WTC11 (cell line): ENCODE measurements around the gene KLHL25. TPM values are rescaled to one million over a fixed set of nuclear protein-coding genes. Genes with fewer than 3 reads are reported as not detected.

Experiments
- ATAC-seq: fragments of 200-7000 bp; cut with Tn5 transposase; 2 replicates; pipeline ENCODE4 v1.10.0; 2021; ENCODE audit warnings: mild to moderate bottlenecking, moderate library complexity
- CTCF ChIA-PET: fragments of 300-600 bp; sonication (Branson Sonifier 250); formaldehyde crosslinking; loops from one replicate; lab custom pipeline; 2021; ENCODE audit warnings: antibody characterized with exemption; lab: Charles Lee
- POLR2A ChIA-PET: fragments of 350-600 bp; sonication (Branson Sonifier 250); formaldehyde crosslinking; loops from one replicate; lab custom pipeline; 2021; ENCODE audit warnings: antibody characterized with exemption; lab: Charles Lee
- DNase-seq: peaks from one replicate; pipeline ENCODE4 v3.0.0; 2021; ENCODE audit warnings: low spot score
- H3K27ac Mint-ChIP-seq: 2 replicates; pipeline ENCODE4 v1.8.0; 2021; ENCODE audit warnings: mixed read lengths
- H3K27me3 Mint-ChIP-seq: 2 replicates; pipeline ENCODE4 v1.8.0; 2021; ENCODE audit warnings: low read depth, mild to moderate bottlenecking, moderate library complexity, mixed read lengths
- H3K36me3 Mint-ChIP-seq: 2 replicates; pipeline ENCODE4 v1.8.0; 2021; ENCODE audit warnings: mixed read lengths
- H3K4me1 Mint-ChIP-seq: 2 replicates; pipeline ENCODE4 v1.8.0; 2022; ENCODE audit warnings: mixed read lengths
- H3K4me3 Mint-ChIP-seq: 2 replicates; pipeline ENCODE4 v1.8.0; 2021; ENCODE audit warnings: mild to moderate bottlenecking, moderate library complexity, mixed read lengths
- H3K9me3 Mint-ChIP-seq: 2 replicates; pipeline ENCODE4 v1.8.0; 2021; ENCODE audit warnings: mixed read lengths
- CREM ChIP-seq: sonication (generic); formaldehyde crosslinking; IDR thresholded peaks from 2 replicates; pipeline ENCODE4 v1.8.1; 2022; ENCODE audit warnings: mild to moderate bottlenecking, missing genetic modification reagents, moderate library complexity
- ETV6 ChIP-seq: sonication (generic); formaldehyde crosslinking; IDR thresholded peaks from 2 replicates; pipeline ENCODE4 v1.8.1; 2022; ENCODE audit warnings: mild to moderate bottlenecking, missing genetic modification reagents
- FOXK1 ChIP-seq: sonication (generic); formaldehyde crosslinking; IDR thresholded peaks from 2 replicates; pipeline ENCODE4 v1.8.0; 2022; ENCODE audit warnings: mild to moderate bottlenecking, moderate library complexity, missing genetic modification reagents
- IRF1 ChIP-seq: sonication (generic); formaldehyde crosslinking; IDR thresholded peaks from 2 replicates; pipeline ENCODE4 v1.8.0; 2023; ENCODE audit warnings: missing genetic modification reagents
- JAZF1 ChIP-seq: fragments of 250-450 bp; sonication (Bioruptor Pico); IDR thresholded peaks from 2 replicates; pipeline ENCODE4 v1.9.0; 2021; ENCODE audit warnings: moderate library complexity, mild to moderate bottlenecking, inconsistent platforms
- NFATC4 ChIP-seq: fragments of 250-450 bp; sonication (Bioruptor Pico); IDR thresholded peaks from 2 replicates; pipeline ENCODE4 v1.9.0; 2021; ENCODE audit warnings: mild to moderate bottlenecking
- OVOL2 ChIP-seq: fragments of 250-450 bp; sonication (Bioruptor Pico); IDR thresholded peaks from 2 replicates; pipeline ENCODE4 v1.9.0; 2021; ENCODE audit warnings: mild to moderate bottlenecking, borderline replicate concordance
- PREB ChIP-seq: sonication (generic); formaldehyde crosslinking; IDR thresholded peaks from 2 replicates; pipeline ENCODE4 v1.8.1; 2022; ENCODE audit warnings: mild to moderate bottlenecking, missing genetic modification reagents, moderate library complexity, borderline replicate concordance
- RELA ChIP-seq: sonication (generic); formaldehyde crosslinking; IDR thresholded peaks from 2 replicates; pipeline ENCODE4 v1.8.1; 2022; ENCODE audit warnings: missing genetic modification reagents, mild to moderate bottlenecking, borderline replicate concordance
- SMAD4 ChIP-seq: sonication (generic); formaldehyde crosslinking; IDR thresholded peaks from 2 replicates; pipeline ENCODE4 v1.8.0; 2022; ENCODE audit warnings: mild to moderate bottlenecking, missing genetic modification reagents
- TCF7 ChIP-seq: sonication (generic); formaldehyde crosslinking; IDR thresholded peaks from 2 replicates; pipeline ENCODE4 v1.8.0; 2022; ENCODE audit warnings: mild to moderate bottlenecking, low read depth, missing genetic modification reagents, moderate library complexity
- TEAD1 ChIP-seq: sonication (generic); formaldehyde crosslinking; IDR thresholded peaks from 2 replicates; pipeline ENCODE4 v1.8.0; 2022; ENCODE audit warnings: mild to moderate bottlenecking, missing genetic modification reagents
- ZBTB21 ChIP-seq: sonication (generic); formaldehyde crosslinking; IDR thresholded peaks from 2 replicates; pipeline ENCODE4 v1.8.1; 2023; ENCODE audit warnings: mild to moderate bottlenecking, missing genetic modification reagents, borderline replicate concordance
- ZNF121 ChIP-seq: sonication (generic); formaldehyde crosslinking; IDR thresholded peaks from 2 replicates; pipeline ENCODE4 v1.8.0; 2023; ENCODE audit warnings: missing genetic modification reagents
- ZNF396 ChIP-seq: fragments of 250-450 bp; sonication (Bioruptor Pico); IDR thresholded peaks from 2 replicates; pipeline ENCODE4 v1.8.0; 2021; ENCODE audit warnings: mild to moderate bottlenecking, moderate library complexity, borderline replicate concordance
- ZSCAN18 ChIP-seq: fragments of 250-450 bp; sonication (Bioruptor Pico); IDR thresholded peaks from 2 replicates; pipeline ENCODE4 v2.1.2; 2022; ENCODE audit warnings: mild to moderate bottlenecking, moderate library complexity
- total RNA-seq: library from RNA; stranded (reverse); gene quantifications from 3 replicates; pipeline ENCODE4 v1.2.3, GENCODE V29; 2021
- TF ChIP-seq, protein P1 (sequence below): sonication (generic); formaldehyde crosslinking; IDR thresholded peaks from 2 replicates; pipeline ENCODE4 v1.8.0; 2022; ENCODE audit warnings: mild to moderate bottlenecking, missing genetic modification reagents
- TF ChIP-seq, protein P2 (sequence below): sonication (generic); formaldehyde crosslinking; IDR thresholded peaks from 2 replicates; pipeline ENCODE4 v1.8.0; 2023; ENCODE audit warnings: mild to moderate bottlenecking, missing genetic modification reagents
- TF ChIP-seq, protein P3 (sequence below): fragments of 250-450 bp; sonication (Bioruptor Pico); IDR thresholded peaks from 2 replicates; pipeline ENCODE4 v1.8.0; 2021; ENCODE audit warnings: mild to moderate bottlenecking
- TF ChIP-seq, protein P4 (sequence below): sonication (generic); formaldehyde crosslinking; IDR thresholded peaks from 2 replicates; pipeline ENCODE4 v1.8.1; 2022; ENCODE audit warnings: low read depth, missing genetic modification reagents, borderline replicate concordance
- TF ChIP-seq, protein P5 (sequence below): fragments of 250-450 bp; sonication (Bioruptor Pico); IDR thresholded peaks from 2 replicates; pipeline ENCODE4 v1.9.0; 2021; ENCODE audit warnings: mild to moderate bottlenecking

KLHL25 gene
- total RNA-seq, 1 experiment from 2014 or later: 14.1 TPM

DNA sequence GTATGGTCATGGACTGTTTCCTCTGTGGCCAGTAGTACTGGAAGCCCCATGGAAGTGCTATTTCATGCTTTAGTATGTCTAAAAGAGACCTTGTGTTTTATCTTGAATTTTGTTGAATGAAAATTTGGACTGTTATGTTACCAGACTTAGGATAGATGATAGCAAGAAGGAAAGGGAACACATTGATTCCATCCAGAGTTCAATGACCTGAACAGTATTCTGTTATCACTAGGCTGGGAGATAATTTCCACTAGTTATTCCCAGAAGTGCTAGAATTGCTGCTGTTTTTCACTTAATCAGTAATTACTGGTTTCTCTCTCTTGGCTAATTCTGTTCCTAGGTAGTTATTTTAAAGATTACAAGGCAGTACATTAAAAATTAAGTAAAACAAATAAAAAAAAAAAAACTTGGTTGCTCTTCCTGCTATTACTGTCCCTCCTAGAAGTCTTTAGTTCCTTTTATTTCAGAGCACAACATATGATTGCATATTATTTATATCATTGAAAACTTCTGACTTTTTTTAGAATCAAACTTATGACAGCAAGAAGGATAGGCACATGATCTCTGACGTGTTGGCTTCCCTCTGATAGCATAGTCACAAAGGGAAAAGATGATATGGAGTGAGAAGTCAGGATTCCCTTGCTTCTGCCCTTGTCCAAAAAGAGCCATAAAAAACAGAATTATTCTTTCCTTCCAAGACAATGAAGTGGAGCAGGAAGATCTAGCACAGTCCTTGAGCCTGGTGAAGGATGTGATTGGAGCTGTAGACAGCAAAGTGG lies 72.2 kb downstream of the KLHL25 start:
- ATAC-seq: no peak
- H3K4me3 Mint-ChIP-seq: no peak overlapping the region
- TF ChIP-seq ZBTB21 (CRISPR knock-in tag) (no peak), FOXK1 (no peak), TCF7 (CRISPR knock-in tag) (no peak), JAZF1 (CRISPR knock-in tag) (no peak), OVOL2 (CRISPR knock-in tag) (no peak), CREM (no peak), ZNF121 (CRISPR knock-in tag) (no peak), RELA (no peak), ZSCAN18 (CRISPR knock-in tag) (no peak), NFATC4 (CRISPR knock-in tag) (no peak), ZNF396 (no peak), TEAD1 (CRISPR knock-in tag) (no peak), IRF1 (CRISPR knock-in tag) (no peak), ETV6 (CRISPR knock-in tag) (no peak)
- TF ChIP-seq, protein P1, sequence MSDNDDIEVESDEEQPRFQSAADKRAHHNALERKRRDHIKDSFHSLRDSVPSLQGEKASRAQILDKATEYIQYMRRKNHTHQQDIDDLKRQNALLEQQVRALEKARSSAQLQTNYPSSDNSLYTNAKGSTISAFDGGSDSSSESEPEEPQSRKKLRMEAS (CRISPR knock-in tag): no peak
- TF ChIP-seq, protein P2, sequence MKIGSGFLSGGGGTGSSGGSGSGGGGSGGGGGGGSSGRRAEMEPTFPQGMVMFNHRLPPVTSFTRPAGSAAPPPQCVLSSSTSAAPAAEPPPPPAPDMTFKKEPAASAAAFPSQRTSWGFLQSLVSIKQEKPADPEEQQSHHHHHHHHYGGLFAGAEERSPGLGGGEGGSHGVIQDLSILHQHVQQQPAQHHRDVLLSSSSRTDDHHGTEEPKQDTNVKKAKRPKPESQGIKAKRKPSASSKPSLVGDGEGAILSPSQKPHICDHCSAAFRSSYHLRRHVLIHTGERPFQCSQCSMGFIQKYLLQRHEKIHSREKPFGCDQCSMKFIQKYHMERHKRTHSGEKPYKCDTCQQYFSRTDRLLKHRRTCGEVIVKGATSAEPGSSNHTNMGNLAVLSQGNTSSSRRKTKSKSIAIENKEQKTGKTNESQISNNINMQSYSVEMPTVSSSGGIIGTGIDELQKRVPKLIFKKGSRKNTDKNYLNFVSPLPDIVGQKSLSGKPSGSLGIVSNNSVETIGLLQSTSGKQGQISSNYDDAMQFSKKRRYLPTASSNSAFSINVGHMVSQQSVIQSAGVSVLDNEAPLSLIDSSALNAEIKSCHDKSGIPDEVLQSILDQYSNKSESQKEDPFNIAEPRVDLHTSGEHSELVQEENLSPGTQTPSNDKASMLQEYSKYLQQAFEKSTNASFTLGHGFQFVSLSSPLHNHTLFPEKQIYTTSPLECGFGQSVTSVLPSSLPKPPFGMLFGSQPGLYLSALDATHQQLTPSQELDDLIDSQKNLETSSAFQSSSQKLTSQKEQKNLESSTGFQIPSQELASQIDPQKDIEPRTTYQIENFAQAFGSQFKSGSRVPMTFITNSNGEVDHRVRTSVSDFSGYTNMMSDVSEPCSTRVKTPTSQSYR (CRISPR knock-in tag): no peak
- TF ChIP-seq, protein P3, sequence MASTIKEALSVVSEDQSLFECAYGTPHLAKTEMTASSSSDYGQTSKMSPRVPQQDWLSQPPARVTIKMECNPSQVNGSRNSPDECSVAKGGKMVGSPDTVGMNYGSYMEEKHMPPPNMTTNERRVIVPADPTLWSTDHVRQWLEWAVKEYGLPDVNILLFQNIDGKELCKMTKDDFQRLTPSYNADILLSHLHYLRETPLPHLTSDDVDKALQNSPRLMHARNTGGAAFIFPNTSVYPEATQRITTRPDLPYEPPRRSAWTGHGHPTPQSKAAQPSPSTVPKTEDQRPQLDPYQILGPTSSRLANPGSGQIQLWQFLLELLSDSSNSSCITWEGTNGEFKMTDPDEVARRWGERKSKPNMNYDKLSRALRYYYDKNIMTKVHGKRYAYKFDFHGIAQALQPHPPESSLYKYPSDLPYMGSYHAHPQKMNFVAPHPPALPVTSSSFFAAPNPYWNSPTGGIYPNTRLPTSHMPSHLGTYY: no peak
- TF ChIP-seq, protein P4, sequence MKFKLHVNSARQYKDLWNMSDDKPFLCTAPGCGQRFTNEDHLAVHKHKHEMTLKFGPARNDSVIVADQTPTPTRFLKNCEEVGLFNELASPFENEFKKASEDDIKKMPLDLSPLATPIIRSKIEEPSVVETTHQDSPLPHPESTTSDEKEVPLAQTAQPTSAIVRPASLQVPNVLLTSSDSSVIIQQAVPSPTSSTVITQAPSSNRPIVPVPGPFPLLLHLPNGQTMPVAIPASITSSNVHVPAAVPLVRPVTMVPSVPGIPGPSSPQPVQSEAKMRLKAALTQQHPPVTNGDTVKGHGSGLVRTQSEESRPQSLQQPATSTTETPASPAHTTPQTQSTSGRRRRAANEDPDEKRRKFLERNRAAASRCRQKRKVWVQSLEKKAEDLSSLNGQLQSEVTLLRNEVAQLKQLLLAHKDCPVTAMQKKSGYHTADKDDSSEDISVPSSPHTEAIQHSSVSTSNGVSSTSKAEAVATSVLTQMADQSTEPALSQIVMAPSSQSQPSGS (CRISPR knock-in tag): no peak
- peaks cover 35% of the 10 kb centered on the region for H3K36me3 Mint-ChIP-seq
- H3K4me1 Mint-ChIP-seq: no peaks in the 10 kb centered on the region
- H3K27ac Mint-ChIP-seq: no peak overlapping the region
- ChIA-PET CTCF (no interaction called here), POLR2A (no interaction called here)
- H3K9me3 Mint-ChIP-seq: no peaks in the 10 kb centered on the region
- no peak for DNase-seq
- no peaks in the 10 kb centered on the region for H3K27me3 Mint-ChIP-seq

- DNase-seq (no peak), ATAC-seq (no peak)
- Mint-ChIP-seq H3K9me3 (no peaks in the 10 kb centered on the region), H3K4me3 (no peak overlapping the region), H3K36me3 (peaks cover 30% of the 10 kb centered on the region), H3K4me1 (no peaks in the 10 kb centered on the region), H3K27me3 (no peaks in the 10 kb centered on the region), H3K27ac (no peak overlapping the region)
- ChIA-PET POLR2A (no interaction called here), CTCF (interaction anchor here (0.6 kb wide), 1 partner anchor 33 kb away, joined by 5 read pairs; no protein-coding TSS in a partner anchor)
- TF ChIP-seq, protein P5, sequence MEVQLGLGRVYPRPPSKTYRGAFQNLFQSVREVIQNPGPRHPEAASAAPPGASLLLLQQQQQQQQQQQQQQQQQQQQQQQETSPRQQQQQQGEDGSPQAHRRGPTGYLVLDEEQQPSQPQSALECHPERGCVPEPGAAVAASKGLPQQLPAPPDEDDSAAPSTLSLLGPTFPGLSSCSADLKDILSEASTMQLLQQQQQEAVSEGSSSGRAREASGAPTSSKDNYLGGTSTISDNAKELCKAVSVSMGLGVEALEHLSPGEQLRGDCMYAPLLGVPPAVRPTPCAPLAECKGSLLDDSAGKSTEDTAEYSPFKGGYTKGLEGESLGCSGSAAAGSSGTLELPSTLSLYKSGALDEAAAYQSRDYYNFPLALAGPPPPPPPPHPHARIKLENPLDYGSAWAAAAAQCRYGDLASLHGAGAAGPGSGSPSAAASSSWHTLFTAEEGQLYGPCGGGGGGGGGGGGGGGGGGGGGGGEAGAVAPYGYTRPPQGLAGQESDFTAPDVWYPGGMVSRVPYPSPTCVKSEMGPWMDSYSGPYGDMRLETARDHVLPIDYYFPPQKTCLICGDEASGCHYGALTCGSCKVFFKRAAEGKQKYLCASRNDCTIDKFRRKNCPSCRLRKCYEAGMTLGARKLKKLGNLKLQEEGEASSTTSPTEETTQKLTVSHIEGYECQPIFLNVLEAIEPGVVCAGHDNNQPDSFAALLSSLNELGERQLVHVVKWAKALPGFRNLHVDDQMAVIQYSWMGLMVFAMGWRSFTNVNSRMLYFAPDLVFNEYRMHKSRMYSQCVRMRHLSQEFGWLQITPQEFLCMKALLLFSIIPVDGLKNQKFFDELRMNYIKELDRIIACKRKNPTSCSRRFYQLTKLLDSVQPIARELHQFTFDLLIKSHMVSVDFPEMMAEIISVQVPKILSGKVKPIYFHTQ (CRISPR knock-in tag): no peak
- TF ChIP-seq OVOL2 (CRISPR knock-in tag): no peak
- no peak for TF ChIP-seq SMAD4 (CRISPR knock-in tag)
- TF ChIP-seq PREB (CRISPR knock-in tag): no peak
- TF ChIP-seq, protein P3: no peak
These were observed 75.7 kb downstream of the KLHL25 start for GRCh38 chr15:85718981-85719380.
